Astrocyte (in vitro differentiated cells and primary cell): ENCODE results near the gene EIF4G3. TPM values are rescaled to one million over a fixed set of nuclear protein-coding genes. Genes with fewer than 3 reads are reported as not detected.

ENCODE experiments used
- DNase-seq: peaks from one replicate; pipeline ENCODE4 v3.0.0-alpha.2; 2010; ENCODE audit warnings: low read depth
- FAIRE-seq: peaks from 2 replicates; lab custom pipeline; 2011; peaks lifted over from hg19 to GRCh38; lab: Jason Lieb, UNC
- H2AFZ ChIP-seq: 2 replicates; pipeline ENCODE4 v1.6.0; 2012; ENCODE audit warnings: low read depth, low read length, inconsistent platforms
- H3K27ac ChIP-seq: 2 replicates; pipeline ENCODE4 v1.5.1; 2011; ENCODE audit warnings: low read depth, low read length, inconsistent platforms
- H3K27me3 ChIP-seq: 2 replicates; pipeline ENCODE4 v1.6.0; 2011; ENCODE audit warnings: low read length, inconsistent platforms; ENCODE audit not compliant: insufficient read depth
- H3K36me3 ChIP-seq: 2 replicates; pipeline ENCODE4 v1.5.1; 2011; ENCODE audit warnings: low read length, inconsistent platforms; ENCODE audit not compliant: insufficient read depth
- H3K4me1 ChIP-seq: 2 replicates; pipeline ENCODE4 v1.5.1; 2011; ENCODE audit warnings: low read length, inconsistent platforms; ENCODE audit not compliant: insufficient read depth
- H3K4me2 ChIP-seq: 2 replicates; pipeline ENCODE4 v1.6.0; 2012; ENCODE audit warnings: low read length, inconsistent platforms
- H3K4me3 ChIP-seq: 2 replicates; pipeline ENCODE4 v1.5.1; 2011; ENCODE audit warnings: low read depth, mild to moderate bottlenecking, low read length, inconsistent platforms; ENCODE audit not compliant: insufficient read depth
- H3K79me2 ChIP-seq: 2 replicates; pipeline ENCODE4 v1.6.0; 2012; ENCODE audit warnings: mild to moderate bottlenecking, low read length, inconsistent platforms; ENCODE audit not compliant: insufficient read depth
- H3K9ac ChIP-seq: 2 replicates; pipeline ENCODE4 v1.6.0; 2012; ENCODE audit warnings: mild to moderate bottlenecking, low read length, inconsistent platforms
- H3K9me3 ChIP-seq: 2 replicates; pipeline ENCODE4 v1.5.1; 2012; ENCODE audit warnings: low read depth, mild to moderate bottlenecking, low read length, inconsistent platforms; ENCODE audit not compliant: insufficient read depth
- H4K20me1 ChIP-seq: 2 replicates; pipeline ENCODE4 v1.6.0; 2012; ENCODE audit warnings: low read length, inconsistent platforms; ENCODE audit not compliant: insufficient read depth
- H3K27ac Mint-ChIP-seq: one replicate; pipeline ENCODE4 v1.8.0; 2021; ENCODE audit warnings: mild to moderate bottlenecking, mixed read lengths; ENCODE audit not compliant: unreplicated experiment
- H3K27me3 Mint-ChIP-seq: one replicate; pipeline ENCODE4 v1.8.0; 2021; ENCODE audit warnings: low read depth, mixed read lengths; ENCODE audit not compliant: unreplicated experiment
- H3K36me3 Mint-ChIP-seq: one replicate; pipeline ENCODE4 v1.8.0; 2021; ENCODE audit warnings: low read depth, mixed read lengths; ENCODE audit not compliant: unreplicated experiment
- H3K4me1 Mint-ChIP-seq: one replicate; pipeline ENCODE4 v1.8.0; 2021; ENCODE audit warnings: low read depth, mixed read lengths; ENCODE audit not compliant: unreplicated experiment
- H3K4me3 Mint-ChIP-seq: one replicate; pipeline ENCODE4 v1.8.0; 2021; ENCODE audit warnings: mild to moderate bottlenecking, moderate library complexity, mixed read lengths; ENCODE audit not compliant: unreplicated experiment
- H3K9me3 Mint-ChIP-seq: one replicate; pipeline ENCODE4 v1.8.0; 2021; ENCODE audit warnings: mild to moderate bottlenecking, mixed read lengths; ENCODE audit not compliant: unreplicated experiment
- EZH2 ChIP-seq: IDR thresholded peaks from 2 replicates; pipeline ENCODE4 v1.6.1; 2012; ENCODE audit warnings: mild to moderate bottlenecking, low read length, inconsistent platforms; ENCODE audit not compliant: insufficient read depth
- total RNA-seq: library from RNA; stranded (reverse); gene quantifications from 2 replicates; pipeline ENCODE4 v1.2.1, GENCODE V29; 2021
- TF ChIP-seq, protein P1 (sequence below): IDR thresholded peaks from 2 replicates; pipeline ENCODE4 v1.5.1; 2011; ENCODE audit warnings: low read depth, mild to moderate bottlenecking, inconsistent platforms, low read length, moderate library complexity; ENCODE audit not compliant: insufficient read depth

Gene EIF4G3
- total RNA-seq, 1 donor from 2014 or later = 76.1 TPM

DNA sequence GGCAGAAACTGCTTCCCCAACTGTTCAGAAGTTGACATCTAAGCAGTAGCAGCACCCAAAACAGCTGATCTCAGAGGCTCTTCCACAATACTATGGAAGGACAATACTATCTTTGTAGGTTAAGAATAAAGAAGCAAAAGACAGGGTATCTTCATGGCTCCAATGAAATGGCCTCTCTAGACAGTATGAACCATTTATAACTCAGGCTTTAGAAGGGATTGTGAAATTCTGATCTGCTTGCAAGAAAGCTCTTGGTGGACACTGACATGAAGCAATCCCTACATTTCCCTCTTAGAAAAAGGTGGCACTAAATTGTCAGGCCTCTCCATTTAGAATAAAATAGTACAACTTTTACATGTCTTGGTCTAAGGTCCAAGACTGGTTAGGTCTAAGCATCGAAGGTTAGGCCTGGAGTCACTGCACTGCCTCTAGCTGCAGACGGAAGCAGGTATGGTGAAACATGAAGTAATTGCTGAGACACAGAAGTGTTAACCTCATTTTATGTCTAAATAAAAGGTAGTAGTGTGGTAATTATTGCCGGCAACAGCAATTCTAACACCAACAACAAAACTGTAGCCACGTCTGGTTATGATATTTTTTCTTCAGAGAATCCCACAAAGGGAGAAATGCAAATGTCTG lies 339.0 kb downstream of the EIF4G3 start:
- Histone ChIP-seq H3K27me3 (no peaks in the 10 kb centered on the region), H4K20me1 (no peaks in the 10 kb centered on the region), H3K4me3 (no peak overlapping the region), H3K79me2 (no peaks in the 10 kb centered on the region), H3K9ac (no peak overlapping the region), H2AFZ (no peak overlapping the region), H3K4me1 (no peaks in the 10 kb centered on the region), H3K9me3 (no peaks in the 10 kb centered on the region), H3K4me2 (no peak overlapping the region), H3K27ac (no peak overlapping the region), H3K36me3 (peaks cover 11% of the 10 kb centered on the region)
- peaks cover 8% of the 10 kb centered on the region for H3K36me3 Mint-ChIP-seq
- H3K27ac Mint-ChIP-seq = no peak overlapping the region
- FAIRE-seq = no peak
- no peaks in the 10 kb centered on the region for H3K27me3 Mint-ChIP-seq
- no peaks in the 10 kb centered on the region for H3K9me3 Mint-ChIP-seq
- no peak for DNase-seq
- H3K4me1 Mint-ChIP-seq = peaks cover 3% of the 10 kb centered on the region
- TF ChIP-seq EZH2 = no peak
- TF ChIP-seq, protein P1, sequence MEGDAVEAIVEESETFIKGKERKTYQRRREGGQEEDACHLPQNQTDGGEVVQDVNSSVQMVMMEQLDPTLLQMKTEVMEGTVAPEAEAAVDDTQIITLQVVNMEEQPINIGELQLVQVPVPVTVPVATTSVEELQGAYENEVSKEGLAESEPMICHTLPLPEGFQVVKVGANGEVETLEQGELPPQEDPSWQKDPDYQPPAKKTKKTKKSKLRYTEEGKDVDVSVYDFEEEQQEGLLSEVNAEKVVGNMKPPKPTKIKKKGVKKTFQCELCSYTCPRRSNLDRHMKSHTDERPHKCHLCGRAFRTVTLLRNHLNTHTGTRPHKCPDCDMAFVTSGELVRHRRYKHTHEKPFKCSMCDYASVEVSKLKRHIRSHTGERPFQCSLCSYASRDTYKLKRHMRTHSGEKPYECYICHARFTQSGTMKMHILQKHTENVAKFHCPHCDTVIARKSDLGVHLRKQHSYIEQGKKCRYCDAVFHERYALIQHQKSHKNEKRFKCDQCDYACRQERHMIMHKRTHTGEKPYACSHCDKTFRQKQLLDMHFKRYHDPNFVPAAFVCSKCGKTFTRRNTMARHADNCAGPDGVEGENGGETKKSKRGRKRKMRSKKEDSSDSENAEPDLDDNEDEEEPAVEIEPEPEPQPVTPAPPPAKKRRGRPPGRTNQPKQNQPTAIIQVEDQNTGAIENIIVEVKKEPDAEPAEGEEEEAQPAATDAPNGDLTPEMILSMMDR = no peak
- H3K4me3 Mint-ChIP-seq = no peak overlapping the region

DNA sequence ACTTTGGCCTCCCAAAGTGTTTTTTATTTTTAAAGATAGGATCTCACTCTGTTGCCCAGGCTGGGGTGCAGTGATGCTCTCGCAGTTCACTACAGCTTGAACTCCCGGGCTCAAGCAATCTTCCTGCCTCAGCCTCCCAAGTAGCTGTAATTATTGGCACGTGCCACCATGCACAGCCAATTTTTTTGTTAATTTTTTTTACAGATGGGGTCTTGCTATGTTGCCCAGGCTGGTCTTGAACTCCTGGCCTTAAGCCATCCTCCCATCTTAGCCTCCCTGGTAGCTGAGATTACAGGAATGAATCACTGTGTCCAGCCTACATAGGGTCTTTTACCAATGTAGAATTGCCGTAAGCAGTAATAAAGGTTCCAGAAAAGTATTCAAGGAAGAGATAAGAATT lies 340.5 kb downstream of the EIF4G3 start:
- no peak for DNase-seq
- no peak overlapping the region for H3K4me2 ChIP-seq
- no peaks in the 10 kb centered on the region for H3K79me2 ChIP-seq
- Mint-ChIP-seq H3K27ac (no peak overlapping the region), H3K27me3 (no peaks in the 10 kb centered on the region), H3K36me3 (peaks cover 8% of the 10 kb centered on the region), H3K9me3 (no peaks in the 10 kb centered on the region), H3K4me3 (no peak overlapping the region), H3K4me1 (peaks cover 3% of the 10 kb centered on the region)
- H2AFZ ChIP-seq = no peak overlapping the region
- no peaks in the 10 kb centered on the region for H3K27me3 ChIP-seq
- no peak for FAIRE-seq
- no peaks in the 10 kb centered on the region for H3K4me1 ChIP-seq
- no peak overlapping the region for H3K9ac ChIP-seq
- H3K4me3 ChIP-seq = no peak overlapping the region
- no peak for TF ChIP-seq EZH2
- TF ChIP-seq, protein P1 = no peak
- H4K20me1 ChIP-seq = no peaks in the 10 kb centered on the region
- H3K36me3 ChIP-seq = peaks cover 11% of the 10 kb centered on the region
- H3K27ac ChIP-seq = no peak overlapping the region
- H3K9me3 ChIP-seq = no peaks in the 10 kb centered on the region

DNA sequence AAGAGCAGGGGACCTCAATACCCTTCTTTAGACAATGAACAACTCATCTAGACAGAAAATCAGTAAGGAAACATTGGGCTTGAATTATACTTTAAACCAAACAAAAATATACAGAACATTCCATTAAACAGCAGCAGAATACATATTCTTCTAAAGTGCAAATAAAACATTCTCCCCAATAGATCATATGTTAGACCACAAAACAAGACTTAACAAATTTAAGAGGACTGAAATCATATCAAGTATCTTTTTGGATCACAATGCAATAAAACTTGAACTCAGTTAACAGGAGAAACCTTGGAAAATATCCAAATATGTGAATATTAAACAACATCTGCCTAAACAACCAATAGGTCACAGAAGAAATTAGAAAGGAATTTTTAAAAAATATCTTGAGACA lies 341.9 kb downstream of the EIF4G3 start:
- no peak for DNase-seq
- no peaks in the 10 kb centered on the region for H3K27me3 ChIP-seq
- TF ChIP-seq, protein P1 = no peak
- TF ChIP-seq EZH2 = no peak
- H3K79me2 ChIP-seq = no peaks in the 10 kb centered on the region
- no peaks in the 10 kb centered on the region for H3K9me3 ChIP-seq
- H3K27ac ChIP-seq = no peak overlapping the region
- Mint-ChIP-seq H3K27ac (no peak overlapping the region), H3K4me1 (no peaks in the 10 kb centered on the region), H3K36me3 (peaks cover 5% of the 10 kb centered on the region), H3K9me3 (no peaks in the 10 kb centered on the region), H3K4me3 (no peak overlapping the region), H3K27me3 (no peaks in the 10 kb centered on the region)
- H2AFZ ChIP-seq = no peak overlapping the region
- FAIRE-seq = no peak
- no peak overlapping the region for H3K4me3 ChIP-seq
- H3K9ac ChIP-seq = no peak overlapping the region
- no peaks in the 10 kb centered on the region for H4K20me1 ChIP-seq
- no peak overlapping the region for H3K4me2 ChIP-seq
- no peaks in the 10 kb centered on the region for H3K4me1 ChIP-seq
- peaks cover 3% of the 10 kb centered on the region for H3K36me3 ChIP-seq
